Measurements from ENCODE around the gene LYZL6.

DNA sequence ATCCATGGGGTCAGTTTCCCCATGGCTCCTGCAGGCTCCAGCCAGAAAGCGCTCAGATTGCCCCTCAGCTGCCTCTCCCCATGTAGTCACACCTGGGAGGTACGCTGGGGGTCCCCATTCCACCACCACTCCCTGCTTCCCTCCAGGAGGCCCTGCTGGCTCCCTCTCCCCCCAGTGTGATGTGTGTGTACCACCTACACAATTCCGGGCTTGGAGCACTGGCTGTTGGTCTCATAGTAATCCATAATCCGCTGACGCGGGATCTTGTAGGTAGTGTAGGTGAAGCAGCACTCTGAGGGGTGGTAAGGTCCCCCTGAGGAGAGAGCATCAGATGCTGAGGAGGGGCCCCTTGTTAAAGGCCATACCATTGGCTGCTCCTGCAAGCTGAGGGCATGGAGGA, 40.6 kb upstream of the LYZL6 start:
- TF ChIP-seq HDAC6 (IDR thresholded peaks at IDR 0.05; ENCODE audit: low read depth, low read length) (no peak), EZH2 (IDR thresholded peaks at IDR 0.05; ENCODE audit: low read depth, low read length, severe bottlenecking) (no peak), NRF1 (IDR thresholded peaks at IDR 0.05; ENCODE audit: low read depth, low read length) (no peak), EP300 (IDR thresholded peaks at IDR 0.05; ENCODE audit: borderline replicate concordance in 1 of 2, low read depth in 2 of 2, low read length in 2 of 2) (no peak), POLR2AphosphoS5 (IDR thresholded peaks at IDR 0.05; ENCODE audit: low read depth, low read length) (no peak), BCL11A (IDR thresholded peaks at IDR 0.05; ENCODE audit: low read depth in 2 of 2, low read length in 2 of 2) (no peak), SP1 (IDR thresholded peaks at IDR 0.05; ENCODE audit: low read depth, low read length) (no peak), POLR2A (IDR thresholded peaks at IDR 0.05; ENCODE audit: control extremely low read depth in 1 of 2, low read depth in 2 of 2, low read length in 2 of 2) (no peak), MAFK (IDR thresholded peaks at IDR 0.05; ENCODE audit: low read depth, low read length) (no peak), ZNF274 (IDR thresholded peaks at IDR 0.05; ENCODE audit: borderline replicate concordance, extremely low read depth, low read length) (no peak)
- TF ChIP-seq, protein P1, sequence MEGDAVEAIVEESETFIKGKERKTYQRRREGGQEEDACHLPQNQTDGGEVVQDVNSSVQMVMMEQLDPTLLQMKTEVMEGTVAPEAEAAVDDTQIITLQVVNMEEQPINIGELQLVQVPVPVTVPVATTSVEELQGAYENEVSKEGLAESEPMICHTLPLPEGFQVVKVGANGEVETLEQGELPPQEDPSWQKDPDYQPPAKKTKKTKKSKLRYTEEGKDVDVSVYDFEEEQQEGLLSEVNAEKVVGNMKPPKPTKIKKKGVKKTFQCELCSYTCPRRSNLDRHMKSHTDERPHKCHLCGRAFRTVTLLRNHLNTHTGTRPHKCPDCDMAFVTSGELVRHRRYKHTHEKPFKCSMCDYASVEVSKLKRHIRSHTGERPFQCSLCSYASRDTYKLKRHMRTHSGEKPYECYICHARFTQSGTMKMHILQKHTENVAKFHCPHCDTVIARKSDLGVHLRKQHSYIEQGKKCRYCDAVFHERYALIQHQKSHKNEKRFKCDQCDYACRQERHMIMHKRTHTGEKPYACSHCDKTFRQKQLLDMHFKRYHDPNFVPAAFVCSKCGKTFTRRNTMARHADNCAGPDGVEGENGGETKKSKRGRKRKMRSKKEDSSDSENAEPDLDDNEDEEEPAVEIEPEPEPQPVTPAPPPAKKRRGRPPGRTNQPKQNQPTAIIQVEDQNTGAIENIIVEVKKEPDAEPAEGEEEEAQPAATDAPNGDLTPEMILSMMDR (IDR thresholded peaks at IDR 0.05; ENCODE audit: control extremely low read depth in 1 of 3, insufficient read depth in 1 of 3, low read depth in 1 of 3, low read length in 3 of 3), result no peak
- TF ChIP-seq, protein P2, sequence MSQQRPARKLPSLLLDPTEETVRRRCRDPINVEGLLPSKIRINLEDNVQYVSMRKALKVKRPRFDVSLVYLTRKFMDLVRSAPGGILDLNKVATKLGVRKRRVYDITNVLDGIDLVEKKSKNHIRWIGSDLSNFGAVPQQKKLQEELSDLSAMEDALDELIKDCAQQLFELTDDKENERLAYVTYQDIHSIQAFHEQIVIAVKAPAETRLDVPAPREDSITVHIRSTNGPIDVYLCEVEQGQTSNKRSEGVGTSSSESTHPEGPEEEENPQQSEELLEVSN (IDR thresholded peaks at IDR 0.05), result no peak
